Neuronal stem cell (in vitro differentiated cells): ENCODE measurements around the gene CHL1.

Source experiments
- DNase-seq: peaks from one replicate; pipeline ENCODE4 v3.0.0-alpha.2; 2013; ENCODE audit warnings: low spot score
- H2AFZ ChIP-seq: one replicate; pipeline ENCODE4 v1.6.1; 2013; ENCODE audit warnings: mild to moderate bottlenecking, low read length, inconsistent platforms
- H2AK5ac ChIP-seq: 2 replicates; pipeline ENCODE4 v1.6.1; 2013; ENCODE audit warnings: low read depth, mild to moderate bottlenecking, inconsistent platforms, low read length, moderate library complexity, mixed read lengths
- H2BK120ac ChIP-seq: 2 replicates; pipeline ENCODE4 v1.6.1; 2013; ENCODE audit warnings: low read depth, mild to moderate bottlenecking, inconsistent platforms, low read length, moderate library complexity, mixed read lengths
- H2BK12ac ChIP-seq: one replicate; pipeline ENCODE4 v1.6.1; 2013; ENCODE audit warnings: low read length, inconsistent platforms
- H2BK15ac ChIP-seq: 2 replicates; pipeline ENCODE4 v1.6.1; 2013; ENCODE audit warnings: mild to moderate bottlenecking, low read length, inconsistent platforms, mixed read lengths
- H2BK5ac ChIP-seq: one replicate; pipeline ENCODE4 v1.6.1; 2013; ENCODE audit warnings: inconsistent platforms, mild to moderate bottlenecking, low read length, moderate library complexity
- H3K14ac ChIP-seq: one replicate; pipeline ENCODE4 v1.6.1; 2013; ENCODE audit warnings: low read length, inconsistent platforms
- H3K18ac ChIP-seq: 2 replicates; pipeline ENCODE4 v1.6.1; 2013; ENCODE audit warnings: low read length, inconsistent platforms
- H3K23ac ChIP-seq: 2 replicates; pipeline ENCODE4 v1.6.1; 2013; ENCODE audit warnings: low read depth, mild to moderate bottlenecking, mixed read lengths, low read length, inconsistent platforms; ENCODE audit not compliant: poor library complexity
- H3K27ac ChIP-seq: replicated peaks from 3 replicates; pipeline ENCODE4 v1.5.1; 2013; ENCODE audit warnings: low read length, inconsistent platforms
- H3K27me3 ChIP-seq, 3 experiments: 2 replicates each; pipeline ENCODE4 v1.6.1; 2013; ENCODE audit warnings: low read length in 3 of 3, mild to moderate bottlenecking in 2 of 3, inconsistent platforms in 1 of 3, low read depth in 1 of 3, mixed read lengths in 1 of 3, moderate library complexity in 1 of 3; ENCODE audit not compliant: control insufficient read depth in 3 of 3, insufficient read depth in 3 of 3
- H3K36me3 ChIP-seq, 2 donors: replicated peaks in 1 of 2; 2 replicates each; pipeline ENCODE4 v1.6.1; 2013; ENCODE audit warnings: low read length in 2 of 2; ENCODE audit not compliant: control insufficient read depth in 2 of 2, insufficient read depth in 2 of 2
- H3K4ac ChIP-seq: 2 replicates; pipeline ENCODE4 v1.6.1; 2013; ENCODE audit warnings: inconsistent platforms, mild to moderate bottlenecking, low read length, moderate library complexity
- H3K4me1 ChIP-seq, 2 donors: 1 replicate in 1 of 2; 2 replicates in 1 of 2; pipeline ENCODE4 v1.6.1; 2013; ENCODE audit warnings: low read length in 2 of 2, low read depth in 1 of 2; ENCODE audit not compliant: control insufficient read depth in 2 of 2, insufficient read depth in 1 of 2
- H3K4me2 ChIP-seq: one replicate; pipeline ENCODE4 v1.6.1; 2013; ENCODE audit warnings: mild to moderate bottlenecking, low read length, inconsistent platforms; ENCODE audit not compliant: insufficient read depth, poor library complexity, severe bottlenecking
- H3K4me3 ChIP-seq, 2 donors: 2 replicates each; pipeline ENCODE4 v1.5.1; 2013; ENCODE audit warnings: low read length in 2 of 2, mild to moderate bottlenecking in 2 of 2, inconsistent platforms in 1 of 2, moderate library complexity in 1 of 2
- H3K79me1 ChIP-seq: one replicate; pipeline ENCODE4 v1.6.1; 2013; ENCODE audit warnings: low read depth, mild to moderate bottlenecking, inconsistent platforms, low read length, moderate library complexity
- H3K9ac ChIP-seq: one replicate; pipeline ENCODE4 v1.6.1; 2013; ENCODE audit warnings: mild to moderate bottlenecking, low read depth, low read length, inconsistent platforms; ENCODE audit not compliant: poor library complexity
- H3K9me3 ChIP-seq, 2 donors: replicated peaks in 1 of 2; 2 replicates each; pipeline versions ENCODE3 to v1.6.1; 2013; ENCODE audit warnings: low read length in 2 of 2, mild to moderate bottlenecking in 2 of 2, inconsistent platforms in 1 of 2, low read depth in 1 of 2, mixed read lengths in 1 of 2, moderate library complexity in 1 of 2; ENCODE audit not compliant: control insufficient read depth in 2 of 2, insufficient read depth in 1 of 2
- H4K8ac ChIP-seq: one replicate; pipeline ENCODE4 v1.6.1; 2013; ENCODE audit warnings: low read depth, mild to moderate bottlenecking, inconsistent platforms, low read length, moderate library complexity
- H4K91ac ChIP-seq: one replicate; pipeline ENCODE4 v1.6.1; 2013; ENCODE audit warnings: low read length, low read depth, mild to moderate bottlenecking, inconsistent platforms; ENCODE audit not compliant: poor library complexity
- WGBS, 2 donors: extraction: QIAGEN DNeasy Blood & Tissue Kit; methylation state at CpG; one replicate each; pipeline ENCODE4 v1.1.7; 2013; ENCODE audit warnings: missing lambda C conversion rate in 2 of 2, mixed read lengths in 1 of 2; ENCODE audit not compliant: insufficient read length in 2 of 2, insufficient replicate concordance in 1 of 2; ENCODE audit errors: extremely low coverage in 2 of 2; 5-methylcytosine and 5-hydroxymethylcytosine counted together

The CHL1 gene

DNA sequence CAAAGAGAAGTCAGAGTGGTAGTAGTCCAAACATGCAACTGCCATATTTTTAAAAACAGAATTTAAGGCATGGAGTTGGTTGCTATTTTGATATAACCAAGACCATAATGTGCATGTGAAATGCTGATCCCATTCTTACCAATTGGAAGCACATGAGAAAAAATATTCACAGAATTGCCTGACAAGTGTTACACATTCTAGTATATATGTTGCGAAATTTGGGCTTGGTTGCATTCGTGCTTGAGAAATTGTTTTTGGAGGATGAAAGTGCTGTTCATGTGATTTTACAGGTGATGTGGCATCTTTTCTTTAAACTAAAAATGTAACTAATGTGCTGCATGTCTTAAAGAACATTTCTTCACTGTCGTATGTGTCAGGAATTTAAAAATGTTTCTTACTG is 199.7 kb downstream of the CHL1 start:
- Histone ChIP-seq H4K91ac (no peak overlapping the region), H3K18ac (no peak overlapping the region), H3K23ac (no peak overlapping the region), H2AFZ (no peak overlapping the region), H3K9ac (no peak overlapping the region), H3K14ac (no peak overlapping the region), H3K4ac (no peak overlapping the region), H3K4me3 (no peak overlapping the region), H2AK5ac (no peak overlapping the region), H2BK15ac (no peak overlapping the region), H3K4me2 (no peak overlapping the region), H2BK120ac (no peak overlapping the region), H3K4me1 (no peaks in the 10 kb centered on the region), H2BK12ac (no peak overlapping the region), H3K27me3 (no peaks in the 10 kb centered on the region), H3K36me3 (no peaks in the 10 kb centered on the region), H3K9me3 (no peaks in the 10 kb centered on the region), H3K79me1 (no peaks in the 10 kb centered on the region), H3K27ac (no peak overlapping the region), H4K8ac (no peak overlapping the region), H2BK5ac (no peak overlapping the region)
- no peak for DNase-seq
- WGBS, 2 donors = no CpG with 5 or more reads among the region's 3 CpGs

DNA sequence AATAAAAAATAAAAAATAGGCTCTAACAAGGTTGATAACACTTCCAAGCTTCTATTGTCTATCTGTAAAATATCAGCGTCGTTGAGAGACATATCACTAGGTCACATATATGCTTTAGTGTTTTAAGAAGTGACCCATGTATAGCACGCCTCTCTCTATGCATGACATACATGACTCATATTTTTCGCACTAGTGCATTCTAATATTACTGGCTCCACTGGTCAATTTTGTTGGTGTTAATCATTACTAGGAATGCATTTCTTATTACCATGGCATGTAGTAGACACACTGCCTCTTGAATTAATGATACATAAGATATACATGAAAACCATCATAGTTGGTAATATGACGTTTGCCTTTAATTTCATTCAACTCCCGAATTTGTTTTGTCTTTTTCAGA is 203.1 kb downstream of the CHL1 start:
- Histone ChIP-seq H2AK5ac (no peak overlapping the region), H3K4me2 (no peak overlapping the region), H3K27me3 (no peaks in the 10 kb centered on the region), H3K27ac (no peak overlapping the region), H3K14ac (no peak overlapping the region), H4K8ac (no peak overlapping the region), H3K23ac (no peak overlapping the region), H2BK120ac (no peak overlapping the region), H3K4me3 (no peak overlapping the region), H3K79me1 (no peaks in the 10 kb centered on the region), H3K36me3 (no peaks in the 10 kb centered on the region), H2BK15ac (no peak overlapping the region), H3K9me3 (no peaks in the 10 kb centered on the region), H3K9ac (no peak overlapping the region), H2BK12ac (no peak overlapping the region), H2AFZ (no peak overlapping the region), H3K18ac (no peak overlapping the region), H3K4ac (no peak overlapping the region), H3K4me1 (no peaks in the 10 kb centered on the region), H2BK5ac (no peak overlapping the region), H4K91ac (no peak overlapping the region)
- no CpG with 5 or more reads among the region's 6 CpGs for WGBS, 2 donors
- DNase-seq = no peak

DNA sequence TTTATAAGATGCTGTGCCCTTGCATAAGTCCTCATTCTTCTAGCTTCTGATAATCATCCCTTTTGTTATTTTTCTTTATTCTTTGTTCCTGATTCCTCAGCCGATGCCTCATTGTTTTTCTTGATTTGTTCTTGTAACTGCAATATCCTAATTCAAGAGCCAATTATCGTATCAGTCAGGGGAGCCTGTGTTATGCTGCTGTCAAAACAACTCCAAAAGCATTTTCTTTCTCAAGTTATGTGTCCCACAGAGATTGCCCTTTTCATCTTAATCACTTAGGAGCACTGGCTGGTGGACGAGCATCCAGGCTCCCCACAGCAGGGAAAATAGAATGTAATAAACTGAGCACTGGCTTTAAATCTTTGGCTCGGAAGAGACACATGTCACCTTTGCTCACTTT is 207.3 kb downstream of the CHL1 start:
- H3K14ac ChIP-seq = no peak overlapping the region
- H3K23ac ChIP-seq = no peak overlapping the region
- H3K18ac ChIP-seq = no peak overlapping the region
- H2AFZ ChIP-seq = no peak overlapping the region
- H2BK5ac ChIP-seq = no peak overlapping the region
- no peak overlapping the region for H2AK5ac ChIP-seq
- no CpG with 5 or more reads among the region's 4 CpGs for WGBS, 2 donors
- no peak overlapping the region for H4K91ac ChIP-seq
- DNase-seq = no peak
- H3K27me3 ChIP-seq = no peaks in the 10 kb centered on the region
- no peak overlapping the region for H3K4me2 ChIP-seq
- no peak overlapping the region for H3K27ac ChIP-seq
- H3K9ac ChIP-seq = no peak overlapping the region
- H2BK120ac ChIP-seq = no peak overlapping the region
- H3K4me1 ChIP-seq = no peaks in the 10 kb centered on the region
- no peak overlapping the region for H3K4me3 ChIP-seq
- H3K79me1 ChIP-seq = no peaks in the 10 kb centered on the region
- H3K9me3 ChIP-seq = no peaks in the 10 kb centered on the region
- H4K8ac ChIP-seq = no peak overlapping the region
- no peaks in the 10 kb centered on the region for H3K36me3 ChIP-seq
- no peak overlapping the region for H2BK15ac ChIP-seq
- no peak overlapping the region for H2BK12ac ChIP-seq
- no peak overlapping the region for H3K4ac ChIP-seq

DNA sequence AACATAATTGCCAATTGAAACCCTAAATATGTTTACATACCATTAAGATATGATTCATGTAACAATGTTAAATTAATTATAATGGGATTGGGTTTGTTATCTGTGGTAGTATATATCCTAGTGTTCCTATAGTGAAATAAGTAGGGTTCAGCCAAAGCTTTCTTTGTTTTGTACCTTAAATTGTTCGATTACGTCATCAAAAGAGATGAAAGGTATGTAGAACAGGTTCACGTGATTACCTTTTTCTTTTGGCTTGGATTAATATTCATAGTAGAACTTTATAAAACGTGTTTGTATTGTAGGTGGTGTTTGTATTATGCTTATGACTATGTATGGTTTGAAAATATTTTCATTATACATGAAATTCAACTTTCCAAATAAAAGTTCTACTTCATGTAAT is 212.4 kb downstream of the CHL1 start:
- Histone ChIP-seq H3K9me3 (no peaks in the 10 kb centered on the region), H3K9ac (no peak overlapping the region), H3K4me1 (peaks cover 0 to 1% of the 10 kb centered on the region in 2 donors), H3K4me3 (no peak overlapping the region), H3K27ac (no peak overlapping the region), H3K4ac (no peak overlapping the region), H3K14ac (no peak overlapping the region), H3K4me2 (no peak overlapping the region), H2BK5ac (no peak overlapping the region), H4K91ac (no peak overlapping the region), H2BK12ac (no peak overlapping the region), H3K23ac (no peak overlapping the region), H3K27me3 (no peaks in the 10 kb centered on the region), H2BK120ac (no peak overlapping the region), H4K8ac (no peak overlapping the region), H2AK5ac (no peak overlapping the region), H2BK15ac (no peak overlapping the region), H2AFZ (no peak overlapping the region), H3K18ac (no peak overlapping the region), H3K36me3 (no peaks in the 10 kb centered on the region), H3K79me1 (no peaks in the 10 kb centered on the region)
- DNase-seq = no peak
- WGBS, 2 donors = no CpG with 5 or more reads among the region's 4 CpGs
